Measurements from ENCODE around the gene KIF16B.

GRCh38 chr20:16350465-16350864, 222.8 kb downstream of the KIF16B start:
- TF ChIP-seq CTCF (conservative IDR thresholded peaks at IDR 0.05; ENCODE audit: low read depth, low read length) (no peak), EZH2phosphoT487 (IDR thresholded peaks at IDR 0.05; ENCODE audit: borderline replicate concordance, low read length) (no peak), EZH2 (IDR thresholded peaks at IDR 0.05; ENCODE audit: low read length, unreplicated experiment) (no peak)

All from PC-3 (cell line).